ENCODE results near the gene COBL.

- TF ChIP-seq TAF1 (IDR thresholded peaks at IDR 0.05; ENCODE audit: borderline replicate concordance, insufficient read depth, low read length) (no peak), POLR2AphosphoS5 (IDR thresholded peaks at IDR 0.05; ENCODE audit: low read depth, low read length) (no peak), REST (IDR thresholded peaks at IDR 0.05; ENCODE audit: insufficient read depth in 1 of 2, low read depth in 2 of 2, low read length in 2 of 2) (no peak), SIN3A (IDR thresholded peaks at IDR 0.05; ENCODE audit: borderline replicate concordance, insufficient read depth, low read length) (no peak)
These were observed 288.4 kb downstream of the COBL start for GRCh38 chr7:51027935-51028830.

Measured in PFSK-1 (cell line).